Activated CD4-positive, alpha-beta T cell treated with anti-CD3 and anti-CD28 coated beads, Interleukin-2, amount 50 U/mL, for 24 hours (primary cell): Measurements from ENCODE around the gene SSH2.

Source experiments
- DNase-seq, 2 donors: peaks; one replicate each; pipeline ENCODE4 v3.0.0-alpha.2; 2020; ENCODE audit warnings: low read depth in 1 of 2, low spot score in 1 of 2

The SSH2 gene

GRCh38 chr17:29593591-29594518 lies 336.2 kb downstream of the SSH2 start:
- no peak for DNase-seq

GRCh38 chr17:29592850-29593551 lies 337.0 kb downstream of the SSH2 start, which contains the start of gene ANKRD13B:
ANKRD13B (plus strand) TSS chr17:29593132; CDS start chr17:29593622, 490 bp downstream.
- DNase-seq, result no peak

- peak; percentile 63 to 74 for DNase-seq
These were observed 338.1 kb downstream of the SSH2 start for GRCh38 chr17:29591737-29592608.

GRCh38 chr17:29591146-29591736 lies 338.8 kb downstream of the SSH2 start:
- no peak for DNase-seq

GRCh38 chr17:29590411-29591145 lies 339.4 kb downstream of the SSH2 start:
- DNase-seq, result no peak

GRCh38 chr17:29589524-29590410 lies 340.3 kb downstream of the SSH2 start, which contains the start of gene GIT1:
GIT1 (minus strand) TSS chr17:29589648; CDS start chr17:29589378, 270 bp downstream.
- DNase-seq, result peak; percentile 58 to 67

GRCh38 chr17:29588562-29589411 lies 341.2 kb downstream of the SSH2 start:
- peak in 1 of 2 donors; percentile 37 for DNase-seq

GRCh38 chr17:29588017-29588561 lies 341.9 kb downstream of the SSH2 start:
- DNase-seq, result no peak

GRCh38 chr17:29587591-29587990 lies 342.4 kb downstream of the SSH2 start:
- no peak for DNase-seq

- no peak for DNase-seq
These were observed 343.2 kb downstream of the SSH2 start for GRCh38 chr17:29586676-29587469.

- DNase-seq, result no peak
These were observed 344.8 kb downstream of the SSH2 start for GRCh38 chr17:29585080-29585751.

GRCh38 chr17:29584452-29585079 lies 345.5 kb downstream of the SSH2 start:
- no peak for DNase-seq

- no peak for DNase-seq
These were observed 346.4 kb downstream of the SSH2 start for GRCh38 chr17:29583324-29584248.

GRCh38 chr17:29582772-29583171 lies 347.3 kb downstream of the SSH2 start:
- no peak for DNase-seq

GRCh38 chr17:29582254-29582765 lies 347.7 kb downstream of the SSH2 start:
- DNase-seq, result no peak
